NT2/D1 (cell line): Measurements from ENCODE around the gene EPHA2.

Experiments used
- DNase-seq: peaks from one replicate; pipeline ENCODE4 v3.0.0-alpha.2; 2011; ENCODE audit warnings: low read depth, low spot score
- H3K27me3 ChIP-seq: 2 replicates; pipeline ENCODE4 v1.6.0; 2011; ENCODE audit warnings: mild to moderate bottlenecking; ENCODE audit not compliant: insufficient read length, insufficient read depth
- H3K36me3 ChIP-seq: 2 replicates; pipeline ENCODE4 v1.6.1; 2011; ENCODE audit warnings: mild to moderate bottlenecking, low read length, mixed read lengths; ENCODE audit not compliant: insufficient read depth, insufficient read length
- H3K4me1 ChIP-seq: 2 replicates; pipeline ENCODE4 v1.5.1; 2011; ENCODE audit not compliant: insufficient read depth, insufficient read length
- H3K4me3 ChIP-seq: 2 replicates; pipeline ENCODE4 v1.5.1; 2011; ENCODE audit warnings: low read depth; ENCODE audit not compliant: insufficient read length
- H3K9ac ChIP-seq: 2 replicates; pipeline ENCODE4 v1.6.0; 2011; ENCODE audit warnings: low read depth; ENCODE audit not compliant: insufficient read length
- H3K9me3 ChIP-seq: 2 replicates; pipeline ENCODE4 v1.5.1; 2011; ENCODE audit warnings: mild to moderate bottlenecking, low read length; ENCODE audit not compliant: insufficient read depth
- SUZ12 ChIP-seq: IDR thresholded peaks from 2 replicates; pipeline ENCODE4 v1.6.1; 2011; ENCODE audit not compliant: insufficient read length, insufficient read depth; ENCODE audit errors: extremely low read depth
- YY1 ChIP-seq: IDR thresholded peaks from 2 replicates; pipeline ENCODE4 v1.6.1; 2011; ENCODE audit not compliant: insufficient read length, insufficient read depth
- ZNF274 ChIP-seq: IDR thresholded peaks from 2 replicates; pipeline ENCODE4 v1.6.1; 2011; ENCODE audit warnings: mild to moderate bottlenecking, low read depth, low read length

EPHA2 gene

DNA sequence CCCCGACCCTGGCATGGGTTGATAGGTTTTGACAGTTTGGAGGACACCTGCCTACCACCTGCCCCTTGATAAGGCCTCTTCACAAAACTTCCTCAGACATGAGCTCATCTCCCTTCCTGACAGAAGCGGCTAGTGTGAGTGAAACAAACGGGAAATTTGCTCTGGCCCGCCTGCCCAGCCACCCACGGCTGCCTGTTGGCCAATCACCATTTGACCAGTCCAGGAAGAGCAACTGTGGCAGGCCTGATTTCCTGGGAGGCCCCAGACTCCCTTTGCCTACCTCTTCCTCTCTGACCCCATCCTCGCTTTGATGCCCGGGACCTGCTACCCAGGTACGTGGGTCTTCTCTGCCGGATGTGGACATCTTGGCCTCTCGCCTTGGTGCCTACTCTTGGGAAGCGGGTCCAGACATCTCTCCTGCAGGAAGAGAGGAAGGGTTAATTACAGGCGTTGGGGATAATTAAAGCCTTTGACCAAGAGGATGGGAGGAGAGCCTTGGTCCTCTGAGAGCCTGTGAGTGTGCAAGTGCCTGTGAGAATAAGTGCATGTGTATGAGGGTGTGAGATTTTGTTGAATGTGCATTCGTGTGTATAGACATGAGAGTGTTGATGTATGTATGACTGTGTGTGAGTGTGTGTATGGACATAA lies 1.1 kb upstream of the EPHA2 start:
- no peak for TF ChIP-seq ZNF274
- TF ChIP-seq SUZ12, result no peak
- TF ChIP-seq YY1, result no peak
- DNase-seq, result no peak
- H3K4me1 ChIP-seq, result peaks cover 14% of the 10 kb centered on the region
- H3K4me3 ChIP-seq, result no peak overlapping the region
- H3K36me3 ChIP-seq, result peaks cover 27% of the 10 kb centered on the region
- H3K9me3 ChIP-seq, result no peaks in the 10 kb centered on the region
- peaks cover 21% of the 10 kb centered on the region for H3K27me3 ChIP-seq
- H3K9ac ChIP-seq, result no peak overlapping the region

- peak overlapping the region; percentile 78 for H3K4me3 ChIP-seq
- H3K4me1 ChIP-seq, result peaks cover 28% of the 10 kb centered on the region
- H3K36me3 ChIP-seq, result peaks cover 56% of the 10 kb centered on the region
- H3K27me3 ChIP-seq, result peaks cover 12% of the 10 kb centered on the region
- DNase-seq, result no peak
- TF ChIP-seq SUZ12 (no peak), YY1 (no peak), ZNF274 (no peak)
- peak overlapping the region; percentile 91 for H3K9ac ChIP-seq
- no peaks in the 10 kb centered on the region for H3K9me3 ChIP-seq
Measured at GRCh38 chr1:16153999-16154673, 1.7 kb downstream of the EPHA2 start.

DNA sequence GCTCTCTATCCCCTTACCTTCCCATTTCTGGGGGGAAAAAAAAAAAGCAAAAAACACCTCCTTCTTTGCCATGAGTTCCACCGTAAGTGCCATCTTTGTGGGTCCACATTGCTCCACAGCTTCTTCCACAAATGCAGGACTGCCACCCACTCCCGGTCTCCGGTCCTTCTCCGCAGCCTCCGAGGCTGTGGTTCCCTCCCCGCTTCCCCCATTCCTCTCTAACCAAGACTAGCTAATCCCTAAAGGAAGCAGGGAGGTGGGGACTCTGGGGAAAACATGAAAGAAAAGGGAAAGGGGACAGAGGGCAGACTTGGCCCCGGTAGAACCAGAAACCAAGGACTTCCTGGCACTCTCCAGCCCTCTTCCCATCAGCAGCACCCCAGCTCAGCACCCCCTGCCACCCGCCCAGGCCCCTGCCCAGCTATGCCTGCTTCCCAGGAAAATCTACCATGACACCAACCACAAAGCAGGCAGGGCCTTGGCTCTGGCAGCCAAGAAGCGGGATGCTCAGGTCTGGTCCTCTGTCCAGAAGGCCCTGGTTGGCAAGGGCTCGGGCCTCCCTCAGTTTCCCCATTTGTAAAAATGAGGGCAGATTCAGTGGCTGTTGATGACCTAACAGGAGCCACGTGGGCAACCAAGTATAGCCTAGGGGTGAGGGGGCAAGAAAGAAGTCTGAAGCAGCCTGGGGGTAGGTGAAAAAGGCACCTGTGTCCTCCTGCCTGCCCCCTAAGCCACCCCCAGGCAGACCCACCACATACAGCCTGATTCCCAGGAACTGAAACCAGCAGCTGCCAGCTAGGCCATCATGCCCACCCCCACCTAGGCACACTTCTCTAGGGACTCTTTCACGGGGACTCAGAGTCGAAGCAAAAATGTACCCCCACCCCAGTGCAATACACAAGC lies 2.5 kb downstream of the EPHA2 start:
- peaks cover 64% of the 10 kb centered on the region for H3K36me3 ChIP-seq
- H3K9ac ChIP-seq, result peak overlapping the region; percentile 91
- TF ChIP-seq SUZ12, result no peak
- TF ChIP-seq YY1, result no peak
- no peak for TF ChIP-seq ZNF274
- peaks cover 12% of the 10 kb centered on the region for H3K27me3 ChIP-seq
- peak overlapping the region; percentile 78 for H3K4me3 ChIP-seq
- no peak for DNase-seq
- peaks cover 25% of the 10 kb centered on the region for H3K4me1 ChIP-seq
- no peaks in the 10 kb centered on the region for H3K9me3 ChIP-seq

DNA sequence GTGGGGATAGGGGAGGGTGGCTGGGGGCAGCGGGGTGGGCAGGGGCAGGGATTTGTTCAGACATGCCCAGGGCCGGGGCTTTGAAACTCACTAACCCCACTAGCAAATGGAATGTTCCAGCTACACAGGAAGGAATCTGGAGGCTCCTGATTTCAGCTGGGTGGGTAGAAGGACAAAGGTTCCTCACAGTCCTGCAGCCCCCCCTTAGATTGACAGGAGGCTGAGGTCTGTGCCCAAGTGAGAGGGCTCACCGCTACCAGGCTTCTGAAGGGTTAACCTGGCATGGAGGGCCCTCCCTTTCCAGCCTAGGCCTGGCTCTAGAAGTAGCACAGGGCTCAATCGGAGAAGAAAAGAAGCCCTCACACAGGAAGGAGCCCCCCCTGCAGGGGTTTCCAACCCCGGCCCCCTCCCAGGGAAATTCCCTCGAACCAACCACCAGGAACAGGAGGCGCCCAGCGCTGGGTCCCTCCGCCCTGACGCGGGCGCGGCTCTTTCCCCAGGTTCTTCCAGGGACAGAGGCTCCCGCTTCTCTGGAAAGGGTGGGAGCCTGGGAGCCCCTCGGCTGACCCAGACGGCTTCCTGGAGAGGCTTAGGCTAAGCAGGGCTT lies 3.3 kb downstream of the EPHA2 start:
- TF ChIP-seq YY1 (no peak), ZNF274 (no peak), SUZ12 (no peak)
- peak overlapping the region; percentile 64 for H3K9ac ChIP-seq
- no peaks in the 10 kb centered on the region for H3K9me3 ChIP-seq
- peaks cover 12% of the 10 kb centered on the region for H3K27me3 ChIP-seq
- peaks cover 28% of the 10 kb centered on the region for H3K4me1 ChIP-seq
- DNase-seq, result no peak
- no peak overlapping the region for H3K4me3 ChIP-seq
- peaks cover 71% of the 10 kb centered on the region for H3K36me3 ChIP-seq

- DNase-seq, result no peak
- Histone ChIP-seq H3K36me3 (peaks cover 77% of the 10 kb centered on the region), H3K9me3 (no peaks in the 10 kb centered on the region), H3K9ac (no peak overlapping the region), H3K4me3 (no peak overlapping the region), H3K4me1 (peaks cover 31% of the 10 kb centered on the region), H3K27me3 (peaks cover 9% of the 10 kb centered on the region)
- no peak for TF ChIP-seq ZNF274
- no peak for TF ChIP-seq SUZ12
- no peak for TF ChIP-seq YY1
Measured at GRCh38 chr1:16151995-16152384, 3.9 kb downstream of the EPHA2 start.

DNA sequence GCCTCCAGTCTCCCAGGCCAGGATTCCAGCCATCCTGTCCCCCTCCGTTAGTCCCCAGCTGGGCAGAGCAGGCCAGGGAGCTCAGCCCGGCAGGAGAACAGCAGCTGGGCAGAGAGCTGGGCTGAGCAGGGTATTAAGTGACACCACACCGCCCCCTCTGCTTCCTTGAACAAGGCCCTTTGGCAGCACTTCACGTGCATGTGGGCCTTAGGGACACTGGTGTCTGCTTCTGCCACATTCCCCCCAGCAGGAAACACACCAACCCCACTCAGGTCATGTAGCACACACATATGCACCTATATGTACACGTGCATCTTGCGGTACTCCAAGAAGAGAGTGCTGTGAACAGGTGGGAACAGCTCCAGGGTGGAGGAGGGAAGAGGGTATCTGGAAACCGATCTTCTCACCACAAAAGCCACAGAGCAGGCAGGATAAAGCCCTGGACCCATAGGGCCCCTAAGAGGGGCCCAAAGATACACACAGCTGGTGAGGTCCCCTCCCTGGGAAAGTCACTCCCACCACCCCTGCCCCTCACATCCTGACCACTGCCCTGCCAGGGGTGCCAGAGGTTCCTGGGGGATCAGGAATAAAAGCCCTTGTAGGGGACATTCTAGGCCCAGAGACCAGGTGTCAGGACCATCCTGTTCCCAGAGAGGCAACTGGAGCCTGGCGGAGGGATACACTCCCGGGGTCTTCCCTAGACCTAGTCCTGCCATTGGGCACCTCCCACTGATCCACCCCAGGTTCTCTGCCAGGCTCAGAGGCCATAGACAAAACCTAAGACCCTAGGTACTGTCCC lies 4.5 kb downstream of the EPHA2 start:
- peak overlapping the region; percentile 52 for H3K9ac ChIP-seq
- peaks cover 3% of the 10 kb centered on the region for H3K27me3 ChIP-seq

More for the DNA sequence above, 4.5 kb downstream of the EPHA2 start:
- Histone ChIP-seq H3K36me3 (peaks cover 77% of the 10 kb centered on the region), H3K4me1 (peaks cover 28% of the 10 kb centered on the region), H3K4me3 (no peak overlapping the region), H3K9me3 (no peaks in the 10 kb centered on the region)
- TF ChIP-seq YY1, result no peak
- no peak for TF ChIP-seq ZNF274
- no peak for TF ChIP-seq SUZ12
- DNase-seq, result no peak
